Measurements from ENCODE around the gene KLHDC8B.

KLHDC8B gene

DNA sequence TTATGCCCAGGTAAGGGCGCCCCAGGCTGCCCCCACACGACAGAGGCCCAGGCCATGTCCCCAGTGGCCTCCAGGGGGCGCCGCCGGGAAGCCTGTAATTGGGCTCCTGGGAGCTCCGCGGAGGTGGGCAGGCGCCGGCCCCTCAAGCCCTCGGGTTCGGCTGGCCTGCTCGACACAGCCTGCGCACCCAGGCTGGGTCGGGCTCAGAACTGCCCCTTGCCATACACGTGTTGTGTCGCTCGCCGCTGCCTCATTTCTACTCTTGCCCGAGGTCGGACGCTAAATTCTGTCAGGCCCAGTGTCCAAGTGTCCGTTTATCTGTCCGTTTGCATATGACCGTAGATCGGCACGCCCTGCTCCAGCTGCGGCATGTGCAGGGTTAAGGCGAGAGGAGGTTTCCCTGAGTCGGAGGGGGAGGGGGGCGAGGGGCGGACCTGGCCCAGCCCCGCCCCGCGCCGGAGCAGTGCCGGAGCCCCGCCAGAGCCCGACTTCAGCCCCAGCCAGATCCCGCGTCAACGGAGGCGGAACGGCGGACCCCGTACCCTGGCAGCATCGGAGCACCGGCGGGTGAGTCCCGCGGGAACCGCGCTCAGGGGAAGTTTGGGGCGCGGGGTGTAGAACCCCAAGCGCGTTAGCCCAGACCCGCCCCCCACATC is at the start of gene KLHDC8B:
Gene KLHDC8B, plus strand, starts transcription at position 480 of the 656 bp plus-strand sequence. CDS start 1,172 bp downstream, outside the sequence.
- DNase-seq: peak; percentile 32 to 80 (median 74)

DNA sequence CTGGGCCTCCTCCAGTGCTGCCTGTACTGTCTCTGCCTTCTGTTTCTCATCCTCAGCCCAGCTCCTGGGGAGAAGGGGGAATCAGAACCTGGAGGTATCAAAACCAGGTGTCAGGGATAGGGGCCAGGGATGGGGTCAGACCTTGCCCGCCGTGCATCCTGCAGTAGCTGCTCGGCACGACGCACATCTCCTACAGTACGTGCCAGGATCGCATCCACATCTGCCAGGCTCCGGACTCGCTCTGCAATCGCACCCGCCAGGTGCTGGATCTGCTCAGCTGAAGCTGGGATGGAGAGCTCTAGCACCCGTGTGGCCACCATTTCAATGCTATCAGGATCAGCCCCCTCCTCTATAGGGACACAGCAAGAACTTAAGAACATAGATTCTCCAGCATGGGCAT is 49.4 kb upstream of the KLHDC8B start:
- DNase-seq: no peak

- DNase-seq: no peak
These were observed 48.9 kb upstream of the KLHDC8B start for GRCh38 chr3:49122451-49122850.

GRCh38 chr3:49122886-49123545 is 48.4 kb upstream of the KLHDC8B start:
- DNase-seq: no peak

DNA sequence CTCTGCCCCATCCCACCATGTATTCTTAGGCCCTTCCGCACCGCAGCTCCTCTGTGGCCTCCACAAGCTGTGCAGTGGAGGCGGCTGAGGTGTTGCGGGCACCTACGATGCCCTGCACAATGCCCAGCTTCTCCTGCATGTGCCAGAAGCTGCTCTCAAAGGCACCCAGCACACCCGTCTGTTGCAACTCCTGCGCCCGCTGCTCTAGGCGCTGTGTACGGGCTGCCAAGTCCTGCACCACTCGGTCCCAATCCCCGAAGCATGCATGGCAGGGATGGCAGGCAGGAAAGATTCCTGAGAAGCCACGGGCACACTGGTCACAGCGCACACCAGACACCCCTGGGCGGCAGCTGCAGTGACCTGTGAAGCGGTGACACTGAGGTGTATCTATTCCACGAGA is 47.7 kb upstream of the KLHDC8B start:
- no peak for DNase-seq

DNA sequence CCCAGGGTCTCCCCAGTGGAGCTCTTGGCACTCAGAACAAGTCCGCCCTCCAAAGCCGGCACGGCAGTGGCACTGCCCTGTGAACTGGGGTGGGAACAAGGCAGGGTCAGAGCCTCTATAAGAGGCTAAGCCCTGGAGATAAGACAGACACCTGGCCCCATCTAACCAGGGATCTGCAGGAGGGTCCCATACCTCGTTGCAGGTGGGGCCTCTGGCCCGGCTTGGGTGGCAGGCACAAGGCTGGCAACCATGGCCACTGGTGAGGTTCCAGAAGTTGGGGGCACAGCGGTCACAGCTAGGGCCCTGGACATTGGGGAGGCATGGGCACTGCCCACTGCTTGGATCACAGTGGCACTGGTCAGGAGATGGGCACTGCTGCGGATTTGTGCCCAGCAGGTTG is 47.2 kb upstream of the KLHDC8B start:
- DNase-seq: no peak

GRCh38 chr3:49124991-49125670 is 46.3 kb upstream of the KLHDC8B start:
- no peak for DNase-seq

- no peak for DNase-seq
These were observed 40.4 kb upstream of the KLHDC8B start for GRCh38 chr3:49131040-49131439.

GRCh38 chr3:49131576-49131975 is 39.8 kb upstream of the KLHDC8B start:
- DNase-seq: no peak

DNA sequence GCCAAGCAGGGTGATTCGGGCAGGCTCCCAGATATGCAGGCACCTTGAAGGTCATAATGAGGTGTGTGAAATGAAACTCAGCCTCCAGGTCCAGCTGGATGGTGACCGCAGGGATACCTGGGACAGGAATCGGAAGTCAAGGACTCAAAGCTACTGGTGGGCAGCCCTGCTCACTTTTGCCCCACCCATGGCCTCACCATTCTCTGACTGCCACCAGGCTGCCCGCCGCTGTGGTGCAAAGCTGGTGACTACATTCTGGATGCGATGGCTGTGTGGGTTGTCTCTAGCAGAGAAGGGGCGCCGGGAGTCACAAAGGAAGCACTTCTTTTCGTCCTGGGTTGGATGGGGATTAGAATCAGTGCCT is 39.3 kb upstream of the KLHDC8B start:
- DNase-seq: no peak

DNA sequence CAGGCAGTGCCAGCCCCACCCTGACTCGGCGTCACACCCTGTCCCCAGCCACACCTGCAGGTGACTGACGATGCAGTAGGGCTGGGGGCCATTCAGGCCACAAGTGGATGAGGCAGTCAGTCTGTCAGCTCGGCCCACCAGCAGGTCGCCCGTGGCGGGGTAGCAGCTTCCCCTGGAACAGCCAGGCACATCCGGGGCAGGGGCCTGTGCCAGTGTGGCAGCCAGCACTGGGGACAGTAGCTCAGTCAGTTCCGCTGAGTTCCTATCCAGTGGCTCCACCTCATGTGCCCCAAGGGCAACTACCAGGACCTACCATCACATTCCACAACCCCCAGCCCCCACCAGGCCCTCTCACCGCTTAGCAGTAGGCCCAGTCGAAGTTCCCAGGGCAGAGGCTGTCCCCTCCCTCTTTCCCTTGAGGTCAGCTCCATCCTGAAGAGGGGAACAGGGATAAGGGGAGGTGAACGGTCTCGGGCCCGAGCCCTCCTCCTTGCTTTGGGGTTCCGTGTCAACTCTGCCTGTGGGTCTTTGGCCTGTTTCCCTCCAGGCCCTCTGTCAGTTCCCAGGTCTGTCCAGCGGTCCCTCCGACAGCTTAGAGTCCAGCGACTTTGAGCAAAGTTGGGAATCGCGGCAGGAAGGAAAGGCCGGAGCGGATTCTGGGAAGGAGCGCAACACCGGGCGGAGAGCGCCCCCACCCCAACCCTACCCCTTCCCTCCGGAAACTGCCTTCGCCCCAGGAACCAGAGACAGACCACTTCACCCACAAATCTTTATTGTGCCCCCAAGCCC is 38.8 kb upstream of the KLHDC8B start, which contains the start of gene LAMB2:
Gene LAMB2, minus strand, starts transcription at position 614 of the 789 bp plus-strand sequence. Its CDS starts 183 bp downstream, at position 431.
- DNase-seq: no peak

DNA sequence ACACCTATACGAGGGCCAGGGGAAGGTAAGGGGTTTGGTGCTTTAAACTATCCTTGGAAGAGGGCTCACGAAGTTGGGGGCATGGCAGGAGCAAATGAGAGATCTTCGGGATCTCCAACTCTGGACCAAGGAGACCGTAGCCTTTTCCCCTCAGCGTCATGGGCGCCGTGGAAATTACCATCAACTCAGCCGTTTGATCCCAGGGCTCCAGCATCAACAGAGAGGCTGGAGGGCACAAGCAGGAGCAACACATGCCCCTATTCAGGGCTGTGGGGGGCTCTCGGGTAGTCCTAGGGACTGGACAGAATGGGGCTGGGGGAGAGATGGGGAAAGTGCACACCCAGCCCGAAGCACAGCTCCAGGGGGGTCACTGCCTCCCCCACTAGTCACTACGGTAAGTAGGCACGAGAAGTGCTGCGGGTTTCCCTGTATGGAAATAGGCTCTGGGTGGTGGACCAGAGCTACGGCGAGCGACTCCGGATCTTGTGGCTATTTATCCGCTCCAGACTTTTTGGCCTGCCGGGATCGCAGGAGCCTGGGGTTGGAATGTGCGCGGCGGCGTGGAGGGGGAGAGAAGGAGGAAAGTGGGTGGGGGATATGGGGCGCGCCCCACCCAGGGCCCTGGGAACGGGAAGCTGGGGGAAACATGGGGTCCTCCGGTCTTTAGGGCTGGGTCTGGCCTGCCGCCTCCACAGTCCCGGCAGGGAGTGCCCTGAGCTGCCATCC is 38.0 kb upstream of the KLHDC8B start:
- DNase-seq: no peak

DNA sequence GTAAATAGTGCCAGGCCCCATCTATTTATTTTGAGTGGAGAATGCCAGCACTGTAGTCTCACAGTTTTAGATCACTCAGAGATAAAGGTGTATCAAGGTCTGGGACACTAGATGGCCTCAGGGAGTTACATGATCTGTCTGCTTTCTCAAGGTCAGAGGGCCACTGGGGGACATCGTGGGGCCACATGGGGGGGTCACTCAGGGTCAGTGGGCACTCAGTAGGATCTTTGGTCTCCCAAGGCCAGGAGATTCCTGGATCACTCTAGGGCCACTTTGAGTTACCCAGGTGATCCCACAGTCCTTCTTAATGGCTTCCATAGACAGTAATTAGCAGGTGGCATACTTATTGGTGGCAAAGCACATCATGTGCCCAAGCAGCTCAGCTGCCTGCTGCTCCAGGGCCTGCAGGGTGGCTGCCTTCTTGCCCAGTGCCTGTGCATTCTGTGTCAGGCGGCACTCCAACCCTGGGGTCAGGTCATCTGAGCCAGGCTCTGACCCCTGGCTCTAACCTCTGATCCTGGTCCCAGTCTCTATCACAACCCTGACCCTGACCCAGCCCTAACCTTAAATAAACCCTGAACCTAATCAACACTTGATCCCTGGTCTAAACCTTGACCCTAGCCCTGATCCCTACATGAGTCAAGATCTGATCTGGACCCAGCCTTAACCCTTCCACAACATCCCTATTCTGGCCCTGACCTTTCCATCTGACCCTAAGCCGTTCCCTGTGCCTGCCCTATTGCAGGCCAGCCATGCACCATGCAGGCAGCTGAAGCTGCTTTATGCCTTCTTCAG is 36.7 kb upstream of the KLHDC8B start:
- no peak for DNase-seq

DNA sequence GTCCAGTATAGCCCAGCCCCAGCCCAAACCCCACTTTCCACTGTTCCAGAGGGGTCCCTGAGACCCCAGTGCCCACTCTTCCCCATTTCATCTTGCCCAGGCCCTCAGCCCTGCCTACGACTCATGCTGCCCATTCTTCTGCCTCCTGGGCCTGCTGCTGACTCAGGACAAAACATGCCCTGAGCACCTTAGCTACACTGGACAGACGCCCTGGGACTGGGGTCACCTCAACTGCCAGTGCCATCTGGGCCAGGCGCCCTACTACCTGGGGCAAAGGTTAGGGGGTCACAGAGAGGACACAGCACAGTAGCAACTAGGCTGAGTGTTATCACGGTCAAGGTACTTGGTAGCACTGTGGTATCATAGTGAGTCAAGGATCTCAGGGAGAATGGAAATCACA is 35.9 kb upstream of the KLHDC8B start:
- DNase-seq: no peak

DNA sequence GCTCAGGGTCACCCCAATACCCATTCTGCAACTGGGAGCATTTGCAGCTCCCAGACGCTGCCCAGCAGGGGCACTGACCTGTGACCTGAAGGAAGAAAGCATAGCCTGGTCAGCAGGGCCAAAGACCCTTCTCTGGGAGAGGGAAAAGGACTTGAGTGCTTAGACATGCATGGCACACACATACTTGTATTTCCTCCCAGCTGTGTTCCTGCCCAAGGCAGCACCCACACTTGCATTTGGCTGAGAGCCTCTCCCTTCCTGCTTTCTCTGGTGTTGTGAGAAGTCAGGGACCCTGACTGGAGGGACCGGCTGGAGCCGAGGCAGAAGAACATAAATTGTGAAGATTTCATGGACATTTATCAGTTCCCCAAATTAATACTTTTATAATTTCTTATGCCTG is 31.3 kb upstream of the KLHDC8B start:
- no peak for DNase-seq

DNA sequence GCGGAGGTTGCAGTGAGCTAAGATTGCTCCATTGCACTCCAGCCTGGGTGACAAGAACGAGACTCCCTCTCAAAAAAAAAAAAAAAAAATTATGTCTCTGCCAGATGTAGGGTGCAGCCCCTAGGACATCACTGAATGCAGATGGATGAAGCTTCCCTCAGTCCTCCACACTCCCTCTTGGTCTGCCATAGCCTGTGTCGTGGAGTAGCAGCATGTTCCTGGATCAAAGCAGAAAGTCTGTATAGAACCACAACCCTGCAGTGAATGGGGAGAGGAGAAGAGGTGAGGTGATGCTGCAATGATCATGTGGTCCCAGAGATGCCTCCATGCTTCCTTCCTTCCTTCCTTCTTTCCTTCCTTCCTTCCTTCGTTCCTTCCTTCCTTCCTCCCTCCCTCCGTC is 23.2 kb upstream of the KLHDC8B start:
- no peak for DNase-seq

- DNase-seq: no peak
These were observed 19.8 kb upstream of the KLHDC8B start for GRCh38 chr3:49151610-49152009.

DNA sequence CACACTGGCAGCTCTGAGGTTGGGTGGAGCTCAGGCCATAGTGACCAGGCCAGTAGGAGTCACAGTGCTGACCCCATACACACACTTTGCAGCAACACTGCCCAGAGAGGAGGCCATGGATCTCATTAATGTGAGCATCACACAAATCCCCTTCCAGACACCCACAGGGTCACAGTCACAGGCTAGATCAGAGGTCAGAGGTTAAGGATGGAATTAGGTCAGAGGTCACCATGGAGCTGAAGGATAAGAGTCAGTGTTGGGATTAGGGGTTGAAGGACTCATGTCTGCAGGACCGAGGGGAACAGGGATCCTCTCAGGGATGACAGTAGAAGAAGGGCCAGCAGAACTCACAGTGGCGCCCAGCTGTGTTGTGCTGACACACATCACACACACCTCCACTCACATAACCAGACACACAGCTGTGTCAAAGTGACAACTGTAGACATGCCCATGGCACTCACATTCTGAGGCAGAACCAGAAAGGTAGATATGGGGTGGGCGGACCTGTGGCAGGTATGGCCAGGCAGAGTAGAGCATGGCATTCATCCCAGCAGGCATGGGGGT is 18.0 kb upstream of the KLHDC8B start:
- no peak for DNase-seq

- DNase-seq: no peak
These were observed 14.1 kb upstream of the KLHDC8B start for GRCh38 chr3:49157289-49157688.

DNA sequence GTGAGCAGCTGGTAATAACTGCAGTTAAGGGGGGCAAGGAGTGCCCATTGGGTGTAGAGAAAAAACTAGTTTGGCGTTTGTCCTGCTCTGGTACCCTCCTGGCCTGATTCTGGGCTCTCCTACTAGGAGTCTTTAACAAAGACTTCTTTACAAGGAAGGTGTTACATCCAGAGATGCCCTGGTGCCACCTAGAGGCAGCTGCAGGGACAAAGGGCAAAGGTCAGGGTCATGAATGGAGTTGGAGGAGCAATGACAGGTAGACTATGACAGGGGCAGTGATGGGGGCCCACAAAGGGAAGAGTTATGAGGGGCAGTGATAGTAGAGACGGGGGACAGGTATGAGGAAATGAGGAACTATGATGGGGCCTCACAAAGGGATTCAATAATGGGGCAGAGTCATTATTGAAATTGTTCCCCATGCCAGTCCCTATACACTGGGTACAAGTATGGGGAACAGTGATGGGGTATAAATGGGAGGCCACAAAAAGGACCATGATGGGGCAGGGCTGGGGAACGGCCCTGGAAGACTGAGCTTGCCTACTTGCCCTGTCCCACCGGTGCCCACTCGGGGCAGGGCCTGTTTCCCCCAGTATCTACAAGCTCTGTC is 13.2 kb upstream of the KLHDC8B start:
- DNase-seq: peak; percentile 31 to 57 (median 44)

GRCh38 chr3:49158792-49159191 is 12.6 kb upstream of the KLHDC8B start:
- no peak for DNase-seq

Measured in stimulated activated naive CD4-positive, alpha-beta T cell (primary cell).